Stimulated activated CD8-positive, alpha-beta memory T cell treated with anti-CD3 and anti-CD28 coated beads, Interleukin-7, amount 100 ng/mL, for 24 hours (primary cell): ENCODE results near the gene PPP2R5A.
"Not testable (repeated sequence)": the region's sequence is repeated elsewhere in the genome, so short reads cannot be mapped to it uniquely, and the experiment has no call there.

Source experiments
- DNase-seq: peaks from one replicate; pipeline ENCODE4 v3.0.0-alpha.2; 2020; ENCODE audit warnings: low read depth

PPP2R5A gene

DNA sequence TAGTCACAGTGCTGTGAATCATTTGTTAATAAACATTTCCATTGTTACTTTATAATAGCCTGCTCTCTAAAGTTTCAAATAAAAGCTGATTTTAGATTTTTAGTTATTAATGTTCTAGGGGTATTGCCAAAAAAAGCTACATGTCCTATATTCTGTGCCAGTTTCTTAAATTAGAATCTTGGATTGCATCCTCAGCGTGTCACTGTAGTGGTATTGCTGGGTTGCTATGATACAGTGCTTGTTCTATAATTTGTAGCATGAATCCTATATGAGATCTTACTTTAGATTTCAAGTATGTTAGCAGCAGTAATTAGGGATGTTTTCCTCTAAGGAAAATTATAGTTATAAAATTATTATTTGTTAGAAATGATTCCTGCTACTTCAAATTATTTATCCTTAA lies 16.4 kb downstream of the PPP2R5A start:
- no peak for DNase-seq

DNA sequence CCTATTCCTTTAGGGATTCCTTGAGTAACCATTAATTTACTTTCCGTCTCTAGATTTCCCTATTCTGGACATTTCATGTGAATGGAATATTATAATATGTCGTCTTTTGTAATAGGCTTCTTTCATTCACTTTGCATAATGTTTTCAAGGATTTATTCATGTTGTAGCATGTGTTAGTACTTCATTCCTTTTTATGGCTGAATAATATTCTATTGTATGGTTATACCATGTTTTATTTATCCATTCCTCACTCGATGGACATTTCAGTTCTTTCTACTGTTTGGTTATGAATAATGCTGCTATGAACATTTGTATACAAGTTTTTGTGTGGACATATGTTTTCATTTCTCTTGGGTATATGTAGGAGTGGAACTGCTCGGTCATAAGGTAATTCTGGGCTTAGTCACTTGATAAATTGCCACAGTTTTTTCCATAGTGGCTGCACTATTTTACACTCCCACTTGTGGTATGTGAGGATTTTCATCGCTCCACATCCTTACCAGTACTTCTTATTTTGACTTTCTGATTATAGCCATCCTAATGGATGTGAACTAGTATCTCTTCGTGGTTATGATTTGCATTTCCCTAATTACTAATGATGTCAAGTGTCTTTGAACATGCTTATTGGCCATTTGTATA lies 17.7 kb downstream of the PPP2R5A start:
- DNase-seq = no peak

DNA sequence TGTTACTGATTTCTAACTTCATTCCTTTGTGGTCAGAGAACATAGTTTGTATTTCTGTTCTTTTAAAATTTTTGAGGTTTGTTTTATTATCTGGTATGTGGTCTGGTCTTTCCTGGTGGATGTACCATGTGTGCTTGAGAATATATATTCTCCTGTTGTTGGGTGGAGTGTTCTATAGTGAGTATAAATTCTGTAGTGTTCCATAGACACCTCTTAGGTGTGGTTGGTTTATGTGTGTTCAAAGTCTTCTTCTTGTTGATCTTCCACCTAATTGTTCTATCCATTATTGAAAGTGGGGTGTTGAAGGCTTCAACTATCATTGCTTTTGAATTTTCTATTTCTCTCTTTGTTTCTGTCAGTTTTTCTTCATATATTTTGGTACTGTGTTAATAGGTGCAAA lies 20.1 kb downstream of the PPP2R5A start:
- no peak for DNase-seq

DNA sequence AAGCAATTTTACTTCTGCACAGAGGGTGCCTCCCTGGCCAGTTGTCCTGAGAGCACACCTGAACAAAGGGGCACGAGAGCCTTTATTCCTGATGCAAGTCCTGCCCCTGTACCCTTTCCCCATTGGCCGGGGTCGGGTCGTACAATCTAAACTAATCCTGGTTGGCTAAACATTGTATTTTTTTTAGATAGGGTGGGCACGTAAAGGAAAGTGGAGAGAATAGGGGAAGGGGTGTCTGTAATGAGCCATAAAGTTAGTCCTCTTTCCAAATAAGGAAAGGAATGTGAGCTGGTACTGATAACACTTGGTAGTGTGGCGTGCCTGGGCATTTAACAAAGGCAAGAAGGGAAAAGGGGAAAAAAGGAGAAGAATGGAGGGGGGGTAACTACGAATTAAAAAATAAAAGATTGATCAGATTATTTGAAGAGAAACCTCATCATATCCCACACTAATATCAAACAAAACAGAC lies 20.8 kb downstream of the PPP2R5A start:
- DNase-seq = not testable (repeated sequence)

GRCh38 chr1:212309967-212310366 lies 24.8 kb downstream of the PPP2R5A start:
- no peak for DNase-seq

DNA sequence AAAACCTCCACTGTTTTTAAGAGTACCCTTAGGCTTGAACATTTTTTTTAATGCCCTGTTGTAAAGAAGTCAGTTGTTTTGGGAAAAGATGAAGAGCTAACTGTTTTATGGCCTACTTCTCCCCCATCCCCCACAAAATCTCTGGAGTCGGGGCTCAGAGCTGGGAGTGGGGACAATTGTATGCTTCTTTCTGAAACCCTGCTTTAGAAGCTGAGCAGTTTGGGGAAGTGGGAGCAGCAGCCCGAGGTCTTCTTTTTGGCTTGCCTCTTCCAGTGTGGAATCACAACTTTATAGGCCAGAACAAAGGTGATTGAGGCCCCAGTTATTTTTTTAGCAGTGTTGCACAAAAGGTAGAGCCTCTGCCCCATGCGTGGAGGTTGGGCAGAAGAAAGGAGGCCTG lies 25.2 kb downstream of the PPP2R5A start:
- no peak for DNase-seq

- no peak for DNase-seq
Measured at GRCh38 chr1:212311836-212312497, 26.8 kb downstream of the PPP2R5A start.

- no peak for DNase-seq
Measured at GRCh38 chr1:212313616-212314015, 28.4 kb downstream of the PPP2R5A start.

GRCh38 chr1:212315184-212315583 lies 30.0 kb downstream of the PPP2R5A start:
- DNase-seq = no peak

GRCh38 chr1:212315907-212316306 lies 30.7 kb downstream of the PPP2R5A start:
- DNase-seq = no peak

DNA sequence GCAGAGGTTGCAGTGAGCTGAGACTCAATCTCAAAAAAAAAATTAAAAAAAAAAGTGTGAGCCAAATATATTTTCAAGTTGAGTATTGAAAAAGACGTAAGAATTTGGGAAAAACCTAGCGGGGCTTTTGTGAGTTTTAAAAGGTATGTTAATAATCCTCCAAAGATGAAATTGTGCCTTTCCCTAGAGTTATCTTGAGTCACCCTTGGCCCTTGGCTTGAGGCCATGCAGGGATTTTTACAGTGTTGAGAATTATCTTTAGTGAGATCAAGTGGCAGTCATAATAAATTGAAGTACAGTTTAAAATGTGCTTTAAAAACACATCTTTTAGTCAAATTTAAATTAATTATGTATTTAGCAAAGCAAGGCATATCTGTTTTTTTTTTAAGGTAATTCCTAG lies 32.7 kb downstream of the PPP2R5A start:
- no peak for DNase-seq

- not testable (repeated sequence) for DNase-seq
Measured at GRCh38 chr1:212321031-212321430, 35.8 kb downstream of the PPP2R5A start.

- no peak for DNase-seq
Measured at GRCh38 chr1:212323066-212323465, 37.9 kb downstream of the PPP2R5A start.

- no peak for DNase-seq
Measured at GRCh38 chr1:212326541-212326940, 41.3 kb downstream of the PPP2R5A start.

DNA sequence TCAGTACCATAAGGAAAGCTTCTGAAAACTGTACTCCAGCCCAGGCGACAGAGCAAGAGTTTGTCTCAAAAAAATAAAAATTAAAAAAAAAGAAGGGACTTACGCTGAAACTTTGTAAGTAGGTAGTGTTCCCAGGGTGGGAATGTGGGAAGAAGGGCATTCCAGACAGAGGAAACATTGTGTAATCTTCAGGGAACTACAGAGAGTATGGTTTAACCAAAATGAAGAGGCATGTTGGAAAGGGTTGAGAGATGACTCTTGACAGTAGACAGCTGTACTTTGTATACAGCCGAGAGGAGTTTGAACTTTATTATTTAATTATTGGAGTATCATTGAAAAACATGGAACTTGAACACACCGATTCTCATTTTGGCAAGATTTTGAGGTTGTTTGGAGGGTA lies 43.0 kb downstream of the PPP2R5A start:
- DNase-seq = no peak

DNA sequence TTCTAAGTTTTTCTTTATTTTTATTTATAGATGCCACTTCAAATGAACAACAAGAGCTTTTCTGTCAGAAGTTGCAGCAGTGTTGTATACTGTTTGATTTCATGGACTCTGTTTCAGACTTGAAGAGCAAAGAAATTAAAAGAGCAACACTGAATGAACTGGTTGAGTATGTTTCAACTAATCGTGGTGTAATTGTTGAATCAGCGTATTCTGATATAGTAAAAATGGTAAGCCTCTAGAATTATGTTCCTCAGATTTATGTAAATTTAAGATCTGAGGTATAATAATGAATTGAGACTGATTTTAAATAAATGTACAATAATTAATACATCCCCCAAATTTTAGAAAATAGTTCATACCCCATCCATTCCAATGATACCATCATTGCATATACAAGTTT lies 43.9 kb downstream of the PPP2R5A start:
- no peak for DNase-seq

DNA sequence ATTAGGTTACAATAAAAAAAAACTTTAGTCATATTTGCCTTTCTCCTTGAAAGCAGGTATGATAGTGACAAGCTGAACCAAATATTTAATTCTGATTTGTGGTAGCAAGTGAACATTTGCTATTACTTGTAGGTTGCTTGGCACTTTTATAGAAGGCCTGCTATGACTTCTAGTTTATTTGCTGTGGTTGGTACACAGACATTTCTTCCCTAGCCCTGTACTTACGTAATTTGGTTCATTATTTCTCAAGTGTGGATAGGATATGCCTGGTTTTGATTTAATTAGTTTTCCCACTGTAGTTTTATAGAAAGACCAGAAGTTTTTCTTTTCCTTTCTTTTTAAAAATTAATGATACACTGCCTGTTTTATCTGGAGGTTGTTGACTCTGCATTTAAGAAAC lies 55.9 kb downstream of the PPP2R5A start:
- DNase-seq = no peak

- no peak for DNase-seq
Measured at GRCh38 chr1:212344905-212345304, 59.7 kb downstream of the PPP2R5A start.

GRCh38 chr1:212346601-212347000 lies 61.4 kb downstream of the PPP2R5A start:
- no peak for DNase-seq

GRCh38 chr1:212351588-212352362 lies 66.6 kb downstream of the PPP2R5A start:
- DNase-seq = no peak

DNA sequence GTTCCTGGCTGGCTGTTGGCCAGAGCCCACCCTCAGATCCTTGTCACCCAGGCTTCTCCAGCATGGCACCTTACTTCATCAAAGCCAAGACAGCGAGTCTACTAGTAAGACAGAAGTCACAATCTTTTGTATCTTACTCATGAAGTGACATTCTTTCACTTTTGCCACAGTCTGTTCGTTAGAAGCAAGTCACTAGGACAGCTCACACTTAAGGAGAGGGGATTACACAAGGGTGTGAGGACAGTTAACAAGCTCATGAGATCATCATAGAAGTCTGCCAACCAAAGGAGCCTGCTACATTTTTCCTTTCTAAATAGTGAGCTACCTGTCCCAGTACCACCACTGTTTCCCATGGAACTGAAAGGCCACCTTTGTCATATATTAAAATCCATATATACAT lies 68.0 kb downstream of the PPP2R5A start:
- DNase-seq = no peak

DNA sequence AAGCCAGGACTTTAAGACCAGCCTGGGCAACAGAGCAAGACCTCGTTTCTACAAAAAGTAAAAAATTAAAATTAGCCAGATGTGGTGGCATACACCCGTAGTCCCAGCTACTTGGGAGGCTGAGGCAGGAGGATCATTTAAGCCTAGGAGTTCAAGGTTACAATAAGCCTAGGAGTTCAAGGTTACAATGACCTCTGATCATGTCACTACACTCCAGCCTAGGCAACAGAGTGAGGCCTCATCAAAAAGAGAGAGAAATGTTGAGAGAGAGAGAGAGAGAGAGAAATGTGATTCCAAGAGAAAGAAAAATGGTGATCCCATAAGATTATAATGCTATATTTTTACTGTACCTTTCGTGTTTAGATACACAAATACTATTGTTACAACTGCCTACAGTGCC lies 69.3 kb downstream of the PPP2R5A start:
- DNase-seq = no peak
